Activated naive CD4-positive, alpha-beta T cell treated with anti-CD3 and anti-CD28 coated beads, Interleukin-2, amount 10 ng/mL, durations not matched to agents 7 days and 5 days (primary cell): ENCODE results near the gene PLIN3.
"Not testable (repeated sequence)": the region's sequence is repeated elsewhere in the genome, so short reads cannot be mapped to it uniquely, and the experiment has no call there.

Experiments
- CTCF ChIA-PET: fragments of 350-600 bp; sonication (Branson Sonifier 250); formaldehyde crosslinking; loops from one replicate; lab custom pipeline; 2021; ENCODE audit warnings: antibody characterized with exemption; lab: Charles Lee
- DNase-seq: peaks from one replicate; pipeline ENCODE4 v3.0.0-alpha.2; 2020
- H3K27ac Mint-ChIP-seq: one replicate; pipeline ENCODE4 v1.8.0; 2021; ENCODE audit warnings: mild to moderate bottlenecking, moderate library complexity, mixed read lengths
- H3K27me3 Mint-ChIP-seq: one replicate; pipeline ENCODE4 v1.8.0; 2021; ENCODE audit warnings: mild to moderate bottlenecking, mixed read lengths
- H3K36me3 Mint-ChIP-seq: one replicate; pipeline ENCODE4 v1.8.0; 2021; ENCODE audit warnings: mixed read lengths
- H3K4me1 Mint-ChIP-seq: one replicate; pipeline ENCODE4 v1.8.0; 2021; ENCODE audit warnings: mixed read lengths
- H3K4me3 Mint-ChIP-seq: one replicate; pipeline ENCODE4 v1.8.0; 2021; ENCODE audit warnings: mild to moderate bottlenecking, moderate library complexity, mixed read lengths
- H3K9me3 Mint-ChIP-seq: one replicate; pipeline ENCODE4 v1.8.0; 2021; ENCODE audit warnings: mixed read lengths

PLIN3 gene

GRCh38 chr19:4847190-4847973 lies 20.1 kb downstream of the PLIN3 start:
- no peaks in the 10 kb centered on the region for H3K4me1 Mint-ChIP-seq
- no peak overlapping the region for H3K4me3 Mint-ChIP-seq
- DNase-seq, result no peak
- H3K27me3 Mint-ChIP-seq, result no peaks in the 10 kb centered on the region
- no peak overlapping the region for H3K27ac Mint-ChIP-seq
- CTCF ChIA-PET, result interaction anchor here (9.3 kb wide), 1 partner anchor 39 kb away, joined by 141 read pairs; no protein-coding TSS in a partner anchor
- peaks cover 4% of the 10 kb centered on the region for H3K36me3 Mint-ChIP-seq
- H3K9me3 Mint-ChIP-seq, result no peaks in the 10 kb centered on the region

GRCh38 chr19:4845975-4846374 lies 21.5 kb downstream of the PLIN3 start:
- not testable (repeated sequence) for H3K4me1 Mint-ChIP-seq, H3K27me3 Mint-ChIP-seq, H3K9me3 Mint-ChIP-seq, H3K27ac Mint-ChIP-seq, H3K4me3 Mint-ChIP-seq, H3K36me3 Mint-ChIP-seq, DNase-seq
- CTCF ChIA-PET, result interaction anchor here (0.6 to 0.9 kb wide), 2 partner anchors 20 to 42 kb away, joined by 3 read pairs; no protein-coding TSS in a partner anchor

GRCh38 chr19:4844348-4845179 lies 22.9 kb downstream of the PLIN3 start:
- Mint-ChIP-seq H3K27me3 (no peaks in the 10 kb centered on the region), H3K9me3 (no peaks in the 10 kb centered on the region), H3K36me3 (peaks cover 9% of the 10 kb centered on the region), H3K4me1 (peaks cover 7% of the 10 kb centered on the region), H3K27ac (no peak overlapping the region), H3K4me3 (no peak overlapping the region)
- DNase-seq, result no peak
- CTCF ChIA-PET, result interaction anchor here (1.2 to 1.6 kb wide), 2 partner anchors 34 to 36 kb away, joined by 3 to 4 read pairs; no protein-coding TSS in a partner anchor

GRCh38 chr19:4843647-4843965 lies 23.9 kb downstream of the PLIN3 start:
- H3K4me3 Mint-ChIP-seq, result no peak overlapping the region
- no peak for DNase-seq
- H3K36me3 Mint-ChIP-seq, result peaks cover 13% of the 10 kb centered on the region
- CTCF ChIA-PET, result interaction anchor here (1.6 kb wide), 1 partner anchor 33 kb away, joined by 3 read pairs; no protein-coding TSS in a partner anchor
- H3K4me1 Mint-ChIP-seq, result peaks cover 7% of the 10 kb centered on the region
- no peak overlapping the region for H3K27ac Mint-ChIP-seq
- H3K27me3 Mint-ChIP-seq, result no peaks in the 10 kb centered on the region
- no peaks in the 10 kb centered on the region for H3K9me3 Mint-ChIP-seq

GRCh38 chr19:4839192-4839591 lies 28.3 kb downstream of the PLIN3 start:
- no peak overlapping the region for H3K27ac Mint-ChIP-seq
- DNase-seq, result no peak
- peaks cover 2% of the 10 kb centered on the region for H3K27me3 Mint-ChIP-seq
- CTCF ChIA-PET, result interaction anchor here (1.1 kb wide), 1 partner anchor 29 kb away, joined by 3 read pairs; no protein-coding TSS in a partner anchor
- H3K4me1 Mint-ChIP-seq, result peaks cover 7% of the 10 kb centered on the region
- no peak overlapping the region for H3K4me3 Mint-ChIP-seq
- H3K36me3 Mint-ChIP-seq, result peaks cover 13% of the 10 kb centered on the region
- no peaks in the 10 kb centered on the region for H3K9me3 Mint-ChIP-seq

GRCh38 chr19:4832776-4833175 lies 34.7 kb downstream of the PLIN3 start:
- Mint-ChIP-seq H3K4me3 (peak overlapping the region; percentile 91), H3K36me3 (peaks cover 10% of the 10 kb centered on the region), H3K27me3 (peaks cover 4% of the 10 kb centered on the region), H3K4me1 (peaks cover 34% of the 10 kb centered on the region), H3K9me3 (no peaks in the 10 kb centered on the region), H3K27ac (no peak overlapping the region)
- CTCF ChIA-PET, result no interaction called here
- DNase-seq, result no peak

- not testable (repeated sequence) for H3K27me3 Mint-ChIP-seq, DNase-seq, H3K9me3 Mint-ChIP-seq
- Mint-ChIP-seq H3K27ac (peak overlapping the region; percentile 68), H3K4me1 (peaks cover 35% of the 10 kb centered on the region), H3K36me3 (peaks cover 10% of the 10 kb centered on the region), H3K4me3 (peak overlapping the region; percentile 91)
- CTCF ChIA-PET, result interaction anchor here (0.6 to 3.5 kb wide), 2 partner anchors 22 to 24 kb away, joined by 3 to 21 read pairs; no protein-coding TSS in a partner anchor
These were observed 35.5 kb downstream of the PLIN3 start for GRCh38 chr19:4831979-4832340.

- H3K36me3 Mint-ChIP-seq, result peaks cover 10% of the 10 kb centered on the region
- H3K27me3 Mint-ChIP-seq, result peaks cover 4% of the 10 kb centered on the region
- no peaks in the 10 kb centered on the region for H3K9me3 Mint-ChIP-seq
- CTCF ChIA-PET, result interaction anchor here (0.6 to 3.5 kb wide), 4 partner anchors 12 to 80 kb away, joined by 3 to 21 read pairs (median 4); no protein-coding TSS in a partner anchor
- peak within 1 kb of the TSS; percentile 91 for H3K4me3 Mint-ChIP-seq
- peaks cover 35% of the 10 kb centered on the region for H3K4me1 Mint-ChIP-seq
- DNase-seq, result peak; percentile 84
- peak within 1 kb of the TSS; percentile 90 for H3K27ac Mint-ChIP-seq
These were observed 36.0 kb downstream of the PLIN3 start, which contains the start of gene TICAM1 for GRCh38 chr19:4831304-4831978. TICAM1 (minus strand) TSS chr19:4831712; CDS start chr19:4818377, 13,335 bp downstream.

GRCh38 chr19:4830768-4831265 lies 36.6 kb downstream of the PLIN3 start:
- peak overlapping the region; percentile 90 for H3K27ac Mint-ChIP-seq
- peaks cover 35% of the 10 kb centered on the region for H3K4me1 Mint-ChIP-seq
- peaks cover 10% of the 10 kb centered on the region for H3K36me3 Mint-ChIP-seq
- peak overlapping the region; percentile 91 for H3K4me3 Mint-ChIP-seq
- H3K9me3 Mint-ChIP-seq, result no peaks in the 10 kb centered on the region
- no peak for DNase-seq
- peaks cover 4% of the 10 kb centered on the region for H3K27me3 Mint-ChIP-seq
- CTCF ChIA-PET, result interaction anchor here (1.1 to 3.5 kb wide), 3 partner anchors 12 to 81 kb away, joined by 3 to 21 read pairs (median 6); no protein-coding TSS in a partner anchor

- no peaks in the 10 kb centered on the region for H3K9me3 Mint-ChIP-seq
These were observed 37.1 kb downstream of the PLIN3 start for GRCh38 chr19:4830332-4830731.

GRCh38 chr19:4829001-4829712 lies 38.3 kb downstream of the PLIN3 start:
- Mint-ChIP-seq H3K36me3 (peaks cover 10% of the 10 kb centered on the region), H3K27me3 (peaks cover 1% of the 10 kb centered on the region), H3K27ac (peak overlapping the region; percentile 56), H3K9me3 (no peaks in the 10 kb centered on the region), H3K4me3 (peak overlapping the region; percentile 48), H3K4me1 (peaks cover 35% of the 10 kb centered on the region)
- CTCF ChIA-PET, result interaction anchor here (1.0 to 3.5 kb wide), 3 partner anchors 12 to 25 kb away, joined by 3 to 21 read pairs (median 3); no protein-coding TSS in a partner anchor
- no peak for DNase-seq

More at GRCh38 chr19:4830332-4830731, 37.1 kb downstream of the PLIN3 start:
- CTCF ChIA-PET, result interaction anchor here (1.6 to 3.5 kb wide), 2 partner anchors 21 to 81 kb away, joined by 6 to 21 read pairs; no protein-coding TSS in a partner anchor
- no peak for DNase-seq
- Mint-ChIP-seq H3K4me3 (peak overlapping the region; percentile 91), H3K27ac (peak overlapping the region; percentile 90), H3K36me3 (peaks cover 10% of the 10 kb centered on the region), H3K27me3 (peaks cover 4% of the 10 kb centered on the region), H3K4me1 (peaks cover 35% of the 10 kb centered on the region)

- H3K4me1 Mint-ChIP-seq, result peaks cover 8% of the 10 kb centered on the region
- DNase-seq, result no peak
- H3K36me3 Mint-ChIP-seq, result peaks cover 10% of the 10 kb centered on the region
- H3K27ac Mint-ChIP-seq, result no peak overlapping the region
- H3K9me3 Mint-ChIP-seq, result no peaks in the 10 kb centered on the region
- CTCF ChIA-PET, result interaction anchor here (1.2 to 2.3 kb wide), 3 partner anchors 12 to 88 kb away, joined by 6 to 9 read pairs (median 7); no protein-coding TSS in a partner anchor
- H3K4me3 Mint-ChIP-seq, result no peak overlapping the region
- H3K27me3 Mint-ChIP-seq, result no peaks in the 10 kb centered on the region
These were observed 43.9 kb downstream of the PLIN3 start for GRCh38 chr19:4823577-4823976.

GRCh38 chr19:4822354-4822753 lies 45.1 kb downstream of the PLIN3 start:
- H3K4me3 Mint-ChIP-seq, DNase-seq, H3K27me3 Mint-ChIP-seq, H3K9me3 Mint-ChIP-seq, H3K27ac Mint-ChIP-seq, H3K4me1 Mint-ChIP-seq: not testable (repeated sequence)
- H3K36me3 Mint-ChIP-seq, result peaks cover 12% of the 10 kb centered on the region
- CTCF ChIA-PET, result interaction anchor here (1.2 to 2.5 kb wide), 2 partner anchors 10 to 12 kb away, joined by 6 to 11 read pairs; no protein-coding TSS in a partner anchor
